HG02885 (cell line): Measurements from ENCODE around the gene MAPKAP1.
"Not testable (repeated sequence)": the region's sequence is repeated elsewhere in the genome, so short reads cannot be mapped to it uniquely, and the experiment has no call there.

Experiments used
- ATAC-seq: cut with Tn5 transposase; IDR thresholded peaks from one replicate; pipeline ENCODE4 v1.9.1; 2021; ENCODE audit warnings: mild to moderate bottlenecking; ENCODE audit not compliant: unreplicated experiment, poor library complexity

MAPKAP1 gene

DNA sequence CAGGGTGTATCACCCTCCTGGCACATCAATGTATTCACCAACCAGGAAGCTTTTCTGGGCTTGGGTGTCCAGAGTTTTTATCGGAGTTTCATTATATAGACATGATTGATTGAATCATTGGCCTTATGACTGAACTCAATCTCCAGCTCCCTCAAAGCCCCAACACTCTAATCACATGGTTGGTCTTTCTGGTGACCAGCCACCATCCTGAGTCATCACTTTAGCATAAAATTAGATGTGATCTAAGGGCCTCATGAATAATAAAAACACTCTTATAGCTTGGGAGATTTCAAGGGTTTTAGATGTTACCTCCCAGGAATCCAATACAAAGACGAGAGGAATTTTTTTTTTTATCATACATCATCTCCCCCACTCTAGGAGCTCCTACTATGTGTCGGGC, 32.4 kb upstream of the MAPKAP1 start:
- no peak for ATAC-seq

DNA sequence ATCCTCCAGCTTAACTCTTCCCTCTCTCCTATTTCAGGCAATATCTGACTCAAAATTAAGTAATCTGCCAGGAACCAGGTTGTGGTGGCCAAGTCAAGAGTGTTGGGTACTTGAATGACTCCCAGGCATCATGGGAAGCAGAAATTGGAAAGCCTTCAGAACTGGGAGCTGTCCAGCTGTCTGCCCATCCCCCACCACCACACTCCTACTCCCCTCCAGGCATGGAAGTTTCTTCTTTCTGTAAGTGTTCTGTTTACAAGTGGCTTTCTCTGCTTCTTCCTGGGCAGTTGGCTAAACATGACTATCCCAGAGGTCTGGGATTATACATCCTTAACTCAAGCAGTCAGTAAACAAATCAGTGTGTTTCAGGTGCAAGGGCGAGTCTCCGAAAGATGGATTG, 25.6 kb upstream of the MAPKAP1 start:
- ATAC-seq, result no peak

DNA sequence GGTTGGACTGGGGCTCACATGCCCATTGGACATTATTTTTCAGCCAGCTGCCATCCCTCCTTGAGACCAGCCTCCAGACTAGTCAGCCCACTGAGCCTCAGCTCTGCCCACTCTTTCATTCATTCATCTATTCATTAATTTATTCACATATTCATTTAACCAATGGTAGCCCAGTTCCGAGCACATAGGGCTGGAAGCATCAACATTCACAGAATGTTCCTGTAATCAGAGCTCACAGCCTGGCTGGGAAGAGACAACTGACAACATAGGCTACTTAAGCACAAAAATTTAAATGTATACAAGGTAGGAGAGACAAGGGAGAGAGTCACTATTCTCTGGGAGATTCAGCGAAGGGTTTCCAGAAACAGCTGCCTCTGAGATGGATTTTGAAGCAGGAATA, 23.2 kb upstream of the MAPKAP1 start:
- no peak for ATAC-seq

DNA sequence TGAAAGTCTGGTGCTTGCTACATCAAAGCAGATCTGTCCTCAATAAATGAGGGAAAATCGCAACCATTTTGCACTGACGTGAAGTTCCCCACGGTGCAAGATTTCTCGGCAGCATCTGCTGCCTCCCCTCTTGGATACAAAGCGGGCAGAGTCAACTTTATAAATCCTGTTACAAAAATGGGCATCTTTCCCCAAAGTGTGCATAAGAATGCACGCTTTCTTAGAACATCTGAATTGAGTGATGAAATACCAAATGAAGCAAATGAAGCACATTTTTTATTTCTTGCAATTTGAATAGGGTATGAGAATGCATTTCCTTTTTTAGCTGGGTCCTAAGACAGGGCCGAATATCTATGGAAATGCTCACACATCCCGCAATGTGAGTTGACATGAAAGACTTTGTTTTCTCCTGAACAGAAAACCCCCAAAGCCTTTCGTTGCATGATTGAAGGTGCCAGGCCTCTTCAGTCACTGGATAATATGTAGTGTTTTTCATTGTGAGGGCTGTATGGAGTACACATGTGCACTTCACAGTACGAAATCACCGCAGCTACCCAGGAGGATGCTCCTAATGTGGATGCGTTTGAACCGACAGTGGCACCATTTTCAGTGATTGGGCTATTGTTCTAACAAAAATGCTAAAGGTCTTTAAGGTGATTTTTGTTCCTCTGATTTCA, 19.6 kb upstream of the MAPKAP1 start:
- ATAC-seq, result no peak

DNA sequence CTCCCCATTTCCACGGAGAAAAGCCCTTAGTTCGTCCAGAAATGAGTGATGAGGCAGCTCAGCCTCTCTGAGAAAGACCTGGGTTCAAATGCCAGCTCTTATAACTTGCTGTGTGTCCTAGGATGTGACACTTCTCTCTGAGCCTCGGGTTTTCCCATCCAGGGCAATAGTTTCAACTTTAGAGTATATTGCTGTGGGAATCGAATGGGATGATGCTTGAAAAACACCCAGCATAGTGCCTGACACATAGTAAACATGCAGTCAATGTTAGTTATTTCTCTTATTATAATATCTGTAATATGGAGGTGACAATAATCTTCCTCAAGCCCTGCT, 430 bp upstream of the MAPKAP1 start:
- peak; percentile 17 for ATAC-seq

DNA sequence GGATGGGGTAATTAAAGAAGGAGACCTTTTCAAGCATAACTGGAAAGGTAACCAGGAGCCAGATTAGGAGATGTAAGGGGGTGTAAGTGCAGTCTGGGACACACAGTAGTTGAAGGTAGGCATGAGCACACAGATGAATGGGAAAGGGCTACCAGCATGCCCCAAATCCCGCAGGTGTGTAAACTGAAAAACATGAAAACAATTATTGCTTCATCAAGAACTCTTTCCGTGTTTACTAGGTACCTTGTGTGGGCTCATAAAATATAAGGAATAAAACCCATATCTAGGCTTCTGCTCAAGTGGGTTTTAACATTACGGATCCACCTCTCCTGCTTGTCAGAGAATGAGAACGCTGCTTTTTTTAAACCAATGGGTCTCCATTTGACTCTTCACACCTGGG, 1.1 kb downstream of the MAPKAP1 start:
- no peak for ATAC-seq

DNA sequence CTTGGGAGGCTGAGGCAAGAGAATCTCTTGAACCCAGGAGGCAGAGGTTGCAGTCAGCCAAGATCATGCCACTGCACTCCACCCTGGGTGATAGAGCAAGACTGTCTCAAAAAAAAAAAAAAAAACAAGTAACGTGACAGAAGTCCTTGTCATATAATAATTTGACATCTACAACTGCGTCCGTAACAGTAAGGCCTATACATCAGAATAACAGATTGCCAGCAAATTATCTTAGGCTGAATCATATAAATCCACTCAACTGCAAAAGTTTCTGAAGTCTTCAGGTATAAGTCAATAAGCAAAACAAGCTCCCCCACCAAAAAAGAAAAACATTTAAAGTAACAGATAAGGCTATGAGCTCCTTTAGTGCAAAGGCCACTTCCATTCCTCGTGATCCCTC, 3.3 kb downstream of the MAPKAP1 start:
- ATAC-seq, result no peak

DNA sequence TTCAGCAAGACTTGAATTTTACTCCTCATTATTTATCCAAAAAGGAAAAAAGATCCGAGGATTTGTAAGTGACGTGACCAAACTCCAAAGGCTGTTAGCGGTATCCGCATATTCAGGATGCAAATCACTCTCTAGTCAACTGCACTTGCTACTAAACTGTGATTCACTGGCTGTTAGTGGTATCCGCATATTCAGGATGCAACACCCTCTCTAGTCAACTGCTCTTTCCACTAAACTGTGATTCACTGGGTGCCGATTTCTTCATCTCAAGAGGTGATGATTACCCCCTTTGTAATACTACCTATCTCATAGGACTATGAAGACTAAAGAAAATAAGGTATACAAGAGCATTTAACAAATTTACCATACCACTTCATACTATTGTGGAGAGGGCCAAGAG, 5.7 kb downstream of the MAPKAP1 start:
- ATAC-seq, result no peak

DNA sequence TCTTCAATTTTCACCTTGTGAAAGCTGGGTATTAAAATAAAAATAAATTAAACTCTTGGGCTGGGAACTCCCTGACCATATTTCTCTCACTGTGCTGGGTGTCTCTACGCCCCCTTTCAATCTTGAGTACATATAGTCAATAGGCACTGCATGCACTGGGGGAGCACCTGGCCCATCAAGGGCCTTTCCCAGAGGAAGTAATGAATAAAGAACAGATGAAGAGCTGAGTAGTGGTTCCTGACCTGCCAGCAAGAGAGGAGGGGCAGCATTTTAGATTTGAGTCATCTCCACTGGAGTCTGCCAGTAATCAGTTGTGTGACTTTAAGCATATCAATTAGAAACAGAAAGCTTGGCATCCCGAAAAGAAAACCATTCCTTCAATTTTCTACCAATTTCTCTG, 6.2 kb downstream of the MAPKAP1 start:
- ATAC-seq, result peak; percentile 80

DNA sequence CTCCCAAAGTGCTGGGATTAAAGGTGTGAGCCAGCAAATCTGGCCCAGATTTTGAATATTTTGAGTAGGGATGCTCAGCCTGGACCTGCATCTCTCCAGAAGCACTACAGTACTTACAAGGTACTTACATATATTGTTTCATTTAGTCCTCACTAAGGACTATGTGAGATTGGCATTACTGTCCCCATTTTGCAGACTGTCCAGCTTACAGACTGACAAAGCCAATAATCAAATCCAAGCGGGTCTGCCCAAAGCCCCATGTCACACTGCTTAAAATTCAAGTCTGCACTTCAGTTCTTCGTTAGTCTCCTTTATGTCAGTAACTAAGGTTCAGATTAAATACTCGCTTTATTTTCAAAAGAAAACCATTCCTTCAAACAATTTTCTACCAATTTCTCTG, 7.1 kb downstream of the MAPKAP1 start:
- ATAC-seq, result no peak

DNA sequence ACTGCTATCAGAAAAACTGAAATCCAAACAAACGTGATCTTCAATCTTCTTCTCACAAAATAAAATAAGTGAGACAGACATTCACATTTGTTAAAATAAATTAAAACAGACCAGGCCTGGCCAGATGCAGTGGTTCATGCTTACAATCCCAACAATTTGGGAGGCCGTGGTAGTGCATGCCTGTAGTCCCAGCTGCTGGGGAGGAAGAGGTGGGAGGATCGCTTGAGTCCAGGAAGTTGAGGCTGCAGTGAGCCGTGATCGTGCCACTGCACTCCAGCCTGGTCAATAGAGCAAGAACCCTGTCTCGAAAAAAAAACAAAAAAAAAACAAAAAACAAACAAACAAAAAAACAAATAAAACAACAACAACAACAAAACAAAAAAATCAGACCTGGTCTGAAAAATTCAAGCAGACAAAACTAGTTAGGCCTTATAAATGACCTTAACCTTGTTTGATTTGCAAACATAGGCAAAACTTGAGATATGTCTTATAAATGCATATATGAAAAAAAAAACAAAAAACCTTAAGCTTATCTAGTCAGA, 10.8 kb downstream of the MAPKAP1 start:
- ATAC-seq, result no peak

DNA sequence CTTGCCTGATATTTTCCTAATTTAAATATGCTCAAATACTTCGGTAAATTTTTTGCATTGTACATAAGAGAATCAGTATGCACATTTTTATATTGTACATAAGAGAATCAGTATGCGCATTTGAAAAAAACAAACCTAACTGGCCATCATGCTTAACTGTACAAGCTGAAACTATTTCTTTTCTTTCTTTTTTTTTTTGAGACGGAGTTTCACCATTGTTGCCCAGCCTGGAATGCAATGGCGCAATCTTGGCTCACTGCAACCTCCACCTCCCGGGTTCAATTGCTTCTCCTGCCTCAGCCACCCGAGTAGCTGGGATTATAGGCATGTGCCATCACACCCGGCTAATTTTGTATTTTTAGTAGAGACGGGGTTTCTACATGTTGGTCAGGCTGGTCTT, 11.5 kb downstream of the MAPKAP1 start:
- ATAC-seq, result not testable (repeated sequence)

DNA sequence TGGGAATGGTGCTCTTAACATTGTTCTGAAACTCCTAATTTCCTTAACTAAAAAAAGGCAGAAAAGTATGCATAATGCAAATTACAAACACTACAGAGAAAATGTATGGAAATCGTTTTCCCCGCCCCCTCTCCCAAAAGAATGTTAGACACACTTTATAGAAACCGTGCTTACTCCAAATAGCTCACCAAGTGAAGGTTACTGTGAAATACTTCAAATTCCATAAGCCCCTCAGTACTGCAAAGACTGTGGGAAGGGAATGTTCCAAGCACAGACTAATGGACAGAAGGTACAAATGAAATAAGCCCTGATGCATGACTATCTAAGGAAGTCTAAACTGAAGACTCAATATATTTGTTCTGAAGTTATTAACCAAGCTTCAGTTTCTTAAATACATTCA, 12.5 kb downstream of the MAPKAP1 start:
- ATAC-seq, result no peak

DNA sequence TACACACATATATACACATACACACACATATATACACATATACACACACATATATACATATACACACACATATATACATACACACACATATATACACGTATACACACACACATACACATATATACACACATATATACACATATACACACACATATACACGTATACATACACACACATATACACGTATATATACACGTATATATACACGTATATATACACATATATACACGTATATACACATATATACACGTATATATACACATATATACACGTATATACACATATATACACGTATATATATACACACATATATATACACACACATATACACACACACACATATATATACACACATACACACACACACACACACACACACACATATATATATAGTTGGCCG, 13.5 kb downstream of the MAPKAP1 start:
- ATAC-seq, result not testable (repeated sequence)

DNA sequence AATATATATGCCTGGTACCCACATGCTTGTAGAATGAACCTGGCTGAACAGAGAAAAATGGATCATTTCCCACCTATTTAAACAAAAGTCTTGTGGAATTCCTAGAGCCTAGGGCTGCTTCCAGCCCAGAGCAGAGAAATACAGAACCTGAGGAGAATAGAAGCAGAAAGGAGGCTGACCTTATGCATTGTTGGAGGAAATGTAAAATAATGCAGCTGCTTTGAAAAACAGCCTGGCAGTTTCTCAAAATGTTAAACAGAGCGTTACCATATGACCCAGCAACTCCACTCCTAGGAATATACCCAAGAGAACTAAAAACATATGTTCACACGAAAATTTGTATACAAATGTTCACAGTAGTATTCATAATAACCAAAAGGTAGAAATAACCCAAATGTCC, 15.1 kb downstream of the MAPKAP1 start:
- no peak for ATAC-seq

DNA sequence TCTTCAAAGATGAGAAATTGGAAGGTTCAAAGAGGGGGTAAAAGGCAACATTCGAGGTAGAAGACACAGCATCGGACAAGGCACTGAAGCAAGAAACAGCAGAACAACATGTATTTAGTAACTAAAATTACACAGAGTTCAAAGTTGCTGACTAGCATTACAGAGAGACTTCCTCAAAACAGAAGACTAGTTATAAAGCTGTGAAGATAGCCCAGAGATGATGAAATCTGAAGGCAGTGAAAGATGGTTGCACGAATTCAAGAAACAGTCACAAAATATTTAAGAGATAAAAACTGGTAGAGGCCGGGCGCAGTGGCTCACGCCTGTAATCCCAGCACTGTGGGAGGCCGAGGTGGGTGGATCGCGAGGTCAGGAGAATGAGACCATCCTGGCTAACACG, 16.3 kb downstream of the MAPKAP1 start:
- no peak for ATAC-seq

DNA sequence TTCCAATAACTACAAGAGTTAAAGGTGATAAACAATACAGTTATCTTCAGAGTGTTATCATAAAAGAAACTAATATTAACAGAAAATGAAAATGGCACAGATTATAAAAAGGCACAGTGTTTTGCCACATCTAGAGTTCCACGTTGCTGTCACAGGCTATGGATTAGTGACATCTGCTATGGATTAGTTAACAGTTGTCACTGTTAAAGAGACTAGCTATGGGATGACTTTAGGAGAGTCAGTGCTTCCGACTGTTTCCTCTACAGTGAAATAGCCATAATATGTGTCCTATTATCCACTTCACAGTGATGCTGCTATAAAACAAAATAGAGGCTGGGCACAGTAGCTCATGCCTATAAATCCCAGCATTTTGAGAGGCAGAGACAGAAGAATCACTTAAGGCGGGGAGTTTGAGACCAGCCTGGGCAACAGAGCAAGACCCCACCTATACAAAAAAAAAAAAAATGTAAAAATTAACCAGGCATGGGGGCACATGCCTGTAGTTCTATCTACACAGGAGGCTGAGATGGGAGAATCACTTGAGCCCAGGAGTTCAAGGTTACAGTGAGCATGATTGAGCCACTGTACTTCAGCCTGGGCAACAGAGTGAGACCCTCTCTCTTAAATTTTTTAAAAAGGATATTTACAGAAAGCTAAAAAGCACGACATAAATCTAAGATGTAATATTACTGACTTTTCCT, 19.7 kb downstream of the MAPKAP1 start:
- ATAC-seq, result no peak

DNA sequence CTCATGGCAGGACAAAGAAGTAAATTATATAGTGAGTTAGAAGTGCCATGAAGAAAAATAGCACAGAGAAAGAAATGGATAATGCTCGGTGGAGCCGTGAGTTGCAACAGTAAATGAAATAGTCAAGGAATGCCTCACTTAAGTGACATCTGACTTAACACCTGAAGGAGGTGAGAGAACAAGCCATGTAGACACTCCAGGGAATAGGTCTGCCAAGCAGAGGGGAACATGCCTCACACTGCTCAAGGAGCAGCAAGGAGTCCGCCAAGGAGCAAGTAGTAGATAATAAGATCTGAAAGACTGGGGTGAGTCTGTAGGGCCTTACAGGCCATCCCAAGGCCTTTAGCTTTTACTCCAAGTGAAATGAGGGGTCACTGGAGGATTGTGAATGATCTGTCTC, 21.8 kb downstream of the MAPKAP1 start:
- ATAC-seq, result no peak

DNA sequence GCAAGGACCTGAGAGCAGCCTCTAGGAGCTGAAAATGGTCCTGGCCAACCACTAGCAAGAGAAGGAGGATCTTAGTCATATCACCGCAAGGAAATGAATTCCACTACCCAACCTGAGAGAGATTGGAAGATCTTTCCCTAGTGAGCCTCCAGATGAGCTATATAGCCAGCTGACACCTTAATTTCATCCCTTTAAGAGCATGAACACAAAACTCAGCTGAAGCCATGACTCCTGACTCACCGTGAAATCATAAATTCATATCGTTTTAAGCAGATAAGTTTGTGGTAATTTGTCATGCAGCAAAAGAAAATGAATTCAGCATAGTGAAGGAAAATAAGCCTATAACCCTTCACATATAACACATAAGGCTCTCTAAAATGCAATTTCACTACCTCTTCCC, 23.5 kb downstream of the MAPKAP1 start:
- ATAC-seq, result no peak

DNA sequence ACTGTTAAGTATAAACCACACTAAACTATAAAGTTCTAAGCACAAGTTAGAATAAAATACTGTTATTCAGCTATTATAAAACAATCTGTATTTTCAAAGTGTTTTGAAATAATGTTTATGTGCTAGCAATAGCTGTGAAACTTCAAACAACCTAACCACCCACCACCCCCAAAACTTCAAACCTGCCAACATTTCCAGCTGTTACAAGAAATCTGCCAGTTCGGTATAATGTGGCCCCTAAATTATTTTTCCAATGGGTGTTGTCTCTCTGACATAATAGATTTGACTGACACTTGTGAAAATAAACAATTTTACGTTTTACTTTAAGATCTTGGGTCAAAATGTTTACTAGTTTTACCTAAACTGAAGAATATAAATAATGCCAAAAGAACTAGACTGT, 24.7 kb downstream of the MAPKAP1 start:
- no peak for ATAC-seq

DNA sequence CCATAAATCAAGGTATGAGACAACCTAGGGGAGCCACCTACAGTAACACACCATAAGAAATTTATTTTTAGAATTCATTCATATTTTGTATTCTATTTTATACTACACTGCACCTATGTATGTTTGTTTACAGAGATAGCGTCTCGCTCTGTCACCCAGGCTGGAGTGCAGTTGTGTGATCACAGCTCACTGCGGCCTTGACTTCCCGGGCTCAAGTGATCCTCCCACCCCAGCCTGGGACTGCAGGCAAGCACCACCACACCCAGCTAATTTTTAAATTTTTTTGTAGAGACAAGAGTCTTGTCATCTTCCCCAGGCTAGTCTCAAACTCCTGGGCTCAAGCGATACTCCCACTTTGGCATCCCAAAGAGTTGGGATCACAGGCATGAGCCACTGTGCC, 25.4 kb downstream of the MAPKAP1 start:
- no peak for ATAC-seq

DNA sequence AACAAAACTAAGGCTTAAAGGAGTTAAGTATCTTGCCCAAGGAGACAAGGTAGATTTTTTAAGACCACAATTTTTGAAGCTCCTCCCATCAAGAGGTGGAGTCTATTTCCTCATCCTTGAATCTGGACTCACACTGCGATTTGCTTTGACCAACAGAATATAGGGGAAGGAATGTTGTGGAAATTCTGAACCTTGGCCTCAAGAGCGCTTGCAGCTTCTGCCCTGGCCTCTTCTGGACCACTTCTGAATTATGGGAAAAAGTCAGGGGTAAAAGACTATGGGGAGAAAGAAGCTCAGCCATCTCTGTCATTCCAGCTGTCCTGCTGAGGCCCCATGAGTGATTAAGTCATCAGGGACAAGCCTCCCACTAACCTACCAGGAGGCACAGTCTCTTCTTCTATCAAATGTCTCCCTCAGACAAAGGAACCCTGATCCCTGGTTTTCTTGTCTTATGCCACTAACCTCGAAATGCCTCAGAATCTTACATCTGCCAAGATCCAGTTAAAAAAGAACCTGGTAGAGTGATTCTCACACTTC, 25.9 kb downstream of the MAPKAP1 start:
- no peak for ATAC-seq
